HEK293 (cell line): ENCODE data around the gene MZT2A.
"Not testable (repeated sequence)": the region's sequence is repeated elsewhere in the genome, so short reads cannot be mapped to it uniquely, and the experiment has no call there.

Experiments
- CTCF ChIA-PET: fragments of 350-600 bp; formaldehyde crosslinking; extraction: SDS; loops from one replicate; lab custom pipeline; 2021; ENCODE audit warnings: antibody characterized with exemption; lab: Yijun Ruan, JAX
- POLR2A ChIA-PET: fragments of 300-600 bp; formaldehyde crosslinking; extraction: SDS; loops from one replicate; lab custom pipeline; 2020; ENCODE audit warnings: antibody characterized with exemption, inconsistent platforms; lab: Yijun Ruan, JAX
- H3K27ac ChIP-seq: fragments of 200-500 bp; sonication (Bioruptor generic); 2 replicates; pipeline ENCODE4 v1.5.1; 2014; ENCODE audit warnings: low read depth, low read length, control low read depth, inconsistent platforms; ENCODE audit errors: extremely low read depth
- H3K36me3 ChIP-seq, 2 experiments: fragments of 200-500 bp in 1 of 2; sonication (Bioruptor generic) in 1 of 2; 1 replicate in 1 of 2; 2 replicates in 1 of 2; pipeline ENCODE4 v1.5.1; 2014 to 2017; ENCODE audit warnings: inconsistent platforms in 2 of 2, low read length in 2 of 2; ENCODE audit not compliant: control insufficient read depth in 2 of 2, insufficient read depth in 1 of 2
- H3K4me1 ChIP-seq: fragments of 200-500 bp; sonication (Bioruptor generic); 2 replicates; pipeline ENCODE4 v1.5.1; 2014; ENCODE audit warnings: mild to moderate bottlenecking, low read length, inconsistent platforms; ENCODE audit not compliant: control insufficient read depth, insufficient read depth
- H3K4me3 ChIP-seq: 2 replicates; pipeline ENCODE4 v1.5.1; 2011; ENCODE audit warnings: low read depth, mild to moderate bottlenecking, control low read depth, low read length, moderate library complexity
- H3K9me3 ChIP-seq: fragments of 200-500 bp; sonication (Bioruptor generic); 2 replicates; pipeline ENCODE4 v1.5.1; 2014; ENCODE audit warnings: low read depth, low read length, inconsistent platforms; ENCODE audit not compliant: control insufficient read depth, insufficient read depth
- HOXD13 ChIP-seq: sonication (generic); formaldehyde crosslinking; IDR thresholded peaks from 2 replicates; pipeline ENCODE4 v1.8.0; 2022; ENCODE audit warnings: missing genetic modification reagents, borderline replicate concordance
- MZF1 ChIP-seq: fragments of 450-650 bp; formaldehyde crosslinking; IDR thresholded peaks from 2 replicates; pipeline ENCODE4 v1.5.1; 2017; ENCODE audit warnings: missing biosample characterization, missing genetic modification characterization, borderline replicate concordance
- OVOL3 ChIP-seq: fragments of 450-650 bp; formaldehyde crosslinking; IDR thresholded peaks from 2 replicates; pipeline ENCODE4 v1.5.1; 2016; ENCODE audit warnings: missing biosample characterization, missing genetic modification characterization
- REPIN1 ChIP-seq: fragments of 450-650 bp; formaldehyde crosslinking; IDR thresholded peaks from 2 replicates; pipeline ENCODE4 v1.5.1; 2017; ENCODE audit warnings: missing biosample characterization, missing genetic modification characterization, low read depth
- ZBTB8A ChIP-seq: fragments of 450-650 bp; formaldehyde crosslinking; IDR thresholded peaks from 2 replicates; pipeline ENCODE4 v1.5.1; 2016; ENCODE audit warnings: missing biosample characterization, missing genetic modification characterization
- ZFHX2 ChIP-seq: fragments of 450-650 bp; formaldehyde crosslinking; conservative IDR thresholded peaks from 2 replicates; pipeline ENCODE4 v1.5.1; 2016; ENCODE audit warnings: missing biosample characterization, missing genetic modification characterization
- ZFP3 ChIP-seq: fragments of 450-650 bp; formaldehyde crosslinking; IDR thresholded peaks from 2 replicates; pipeline ENCODE4 v1.5.1; 2016; ENCODE audit warnings: low read depth, missing biosample characterization, missing genetic modification characterization
- ZNF112 ChIP-seq: fragments of 450-650 bp; formaldehyde crosslinking; IDR thresholded peaks from 2 replicates; pipeline ENCODE4 v1.5.0; 2017; ENCODE audit warnings: missing biosample characterization, missing genetic modification characterization
- ZNF169 ChIP-seq: fragments of 450-650 bp; formaldehyde crosslinking; IDR thresholded peaks from 2 replicates; pipeline ENCODE4 v1.5.1; 2016; ENCODE audit warnings: missing biosample characterization, missing genetic modification characterization
- ZNF335 ChIP-seq: fragments of 450-650 bp; formaldehyde crosslinking; conservative IDR thresholded peaks from 2 replicates; pipeline ENCODE4 v1.5.1; 2016; ENCODE audit warnings: missing biosample characterization, missing genetic modification characterization
- ZNF658 ChIP-seq: fragments of 450-650 bp; formaldehyde crosslinking; IDR thresholded peaks from 2 replicates; pipeline ENCODE4; 2016; ENCODE audit warnings: missing biosample characterization, missing genetic modification characterization
- ZNF707 ChIP-seq: fragments of 450-650 bp; formaldehyde crosslinking; IDR thresholded peaks from 2 replicates; pipeline ENCODE4 v1.5.1; 2016; ENCODE audit warnings: missing biosample characterization, missing genetic modification characterization
- ZNF791 ChIP-seq: fragments of 450-650 bp; formaldehyde crosslinking; IDR thresholded peaks from 2 replicates; pipeline ENCODE4 v1.5.1; 2016; ENCODE audit warnings: missing biosample characterization, missing genetic modification characterization
- TF ChIP-seq, protein P1 (sequence below): fragments of 450-650 bp; formaldehyde crosslinking; IDR thresholded peaks from 2 replicates; pipeline ENCODE4 v1.5.1; 2016; ENCODE audit warnings: missing biosample characterization, missing genetic modification characterization, borderline replicate concordance
- TF ChIP-seq, protein P2 (sequence below): fragments of 450-650 bp; formaldehyde crosslinking; IDR thresholded peaks from 2 replicates; pipeline ENCODE4 v1.5.1; 2016; ENCODE audit warnings: missing biosample characterization, missing genetic modification characterization
- TF ChIP-seq, protein P3 (sequence below): fragments of 450-650 bp; formaldehyde crosslinking; IDR thresholded peaks from 2 replicates; pipeline ENCODE4 v1.5.1; 2016; ENCODE audit warnings: missing biosample characterization, missing genetic modification characterization
- TF ChIP-seq, protein P4 (sequence below): fragments of 450-650 bp; formaldehyde crosslinking; IDR thresholded peaks from 2 replicates; pipeline ENCODE4 v1.5.1; 2016; ENCODE audit warnings: missing biosample characterization, missing genetic modification characterization
- TF ChIP-seq, protein P5 (sequence below): fragments of 450-650 bp; formaldehyde crosslinking; IDR thresholded peaks from 2 replicates; pipeline ENCODE4 v1.5.1; 2016; ENCODE audit warnings: missing biosample characterization, missing genetic modification characterization
- TF ChIP-seq, protein P6 (sequence below): fragments of 450-650 bp; formaldehyde crosslinking; IDR thresholded peaks from 2 replicates; pipeline ENCODE4 v1.5.1; 2016; ENCODE audit warnings: missing biosample characterization, missing genetic modification characterization

Gene MZT2A

DNA sequence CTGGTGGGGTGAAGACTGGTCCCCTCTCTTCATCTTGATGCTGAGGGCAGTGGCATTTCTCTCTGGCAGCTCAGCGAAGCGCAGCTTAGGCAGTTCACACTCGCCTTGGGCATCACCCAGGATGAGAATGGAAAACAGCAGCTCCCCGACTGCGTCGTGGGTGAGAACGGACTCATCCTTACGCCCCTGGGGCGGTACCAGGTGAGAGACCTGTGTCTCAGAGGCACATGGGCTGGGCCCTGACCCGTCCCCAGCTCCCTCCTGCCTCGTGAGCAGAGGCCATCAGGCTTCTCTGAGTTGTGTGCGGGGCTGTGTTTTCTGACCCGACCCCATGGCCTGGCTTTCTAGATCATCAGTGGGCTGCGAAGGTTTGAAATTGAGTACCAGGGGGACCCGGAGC lies 27.3 kb upstream of the MZT2A start (continued):
- TF ChIP-seq ZBTB8A: no peak
- TF ChIP-seq ZFP3 (tag by site-specific recombination): no peak
- TF ChIP-seq OVOL3 (tag by site-specific recombination): no peak
- TF ChIP-seq, protein P1, sequence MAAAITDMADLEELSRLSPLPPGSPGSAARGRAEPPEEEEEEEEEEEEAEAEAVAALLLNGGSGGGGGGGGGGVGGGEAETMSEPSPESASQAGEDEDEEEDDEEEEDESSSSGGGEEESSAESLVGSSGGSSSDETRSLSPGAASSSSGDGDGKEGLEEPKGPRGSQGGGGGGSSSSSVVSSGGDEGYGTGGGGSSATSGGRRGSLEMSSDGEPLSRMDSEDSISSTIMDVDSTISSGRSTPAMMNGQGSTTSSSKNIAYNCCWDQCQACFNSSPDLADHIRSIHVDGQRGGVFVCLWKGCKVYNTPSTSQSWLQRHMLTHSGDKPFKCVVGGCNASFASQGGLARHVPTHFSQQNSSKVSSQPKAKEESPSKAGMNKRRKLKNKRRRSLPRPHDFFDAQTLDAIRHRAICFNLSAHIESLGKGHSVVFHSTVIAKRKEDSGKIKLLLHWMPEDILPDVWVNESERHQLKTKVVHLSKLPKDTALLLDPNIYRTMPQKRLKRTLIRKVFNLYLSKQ (tag by site-specific recombination): no peak
- TF ChIP-seq MZF1 (tag by site-specific recombination): no peak

DNA sequence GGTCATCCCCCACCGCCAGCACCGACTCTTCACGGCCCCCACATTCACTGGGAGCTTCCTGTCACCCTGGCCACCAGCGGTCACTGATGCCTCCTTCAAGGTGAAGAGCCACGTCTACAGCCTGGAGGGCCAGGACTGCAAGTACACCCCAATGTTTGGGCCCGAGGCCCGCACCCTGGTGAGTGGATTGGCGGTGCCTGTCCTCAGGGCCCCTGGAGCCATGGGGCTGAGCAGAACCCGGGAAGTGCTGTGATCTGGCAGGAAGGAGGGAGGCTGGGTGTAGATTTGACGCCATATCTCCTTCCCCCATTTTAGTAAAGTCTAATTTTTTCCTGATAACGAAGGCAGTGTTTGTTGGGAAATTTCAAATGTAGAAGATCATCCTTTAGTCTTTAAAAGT lies 26.3 kb upstream of the MZT2A start:
- H3K9me3 ChIP-seq, H3K27ac ChIP-seq, POLR2A ChIA-PET, H3K4me3 ChIP-seq, H3K4me1 ChIP-seq: not testable (repeated sequence)
- H3K36me3 ChIP-seq: peaks cover 0 to 76% of the 10 kb centered on the region in 2 experiments; a peak in 2 of 3 replicates
- CTCF ChIA-PET: interaction anchor here (0.6 kb wide), 1 partner anchor 105 kb away, joined by 3 read pairs; no protein-coding TSS in a partner anchor

DNA sequence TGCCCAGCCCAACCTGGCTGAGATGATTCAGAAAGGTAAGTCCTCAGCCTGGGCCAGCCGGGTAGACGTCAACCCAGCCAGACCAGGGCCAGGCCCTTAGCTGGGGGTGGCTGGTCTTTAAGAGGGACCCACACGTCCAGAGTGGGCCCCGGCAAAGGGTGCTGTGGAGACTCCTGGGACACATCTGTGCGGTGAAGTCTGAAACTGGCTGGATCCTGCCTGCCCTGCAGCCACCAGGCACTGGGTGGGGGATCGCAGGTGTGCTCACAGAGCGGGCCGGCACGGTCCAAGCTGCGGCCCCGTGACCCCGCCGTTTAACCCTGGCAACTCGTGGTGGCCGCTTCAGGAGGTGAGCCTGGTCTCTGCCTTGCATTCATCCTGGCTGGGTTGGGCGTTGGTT lies 25.7 kb upstream of the MZT2A start:
- H3K9me3 ChIP-seq, CTCF ChIA-PET, H3K4me1 ChIP-seq, H3K27ac ChIP-seq, POLR2A ChIA-PET, H3K4me3 ChIP-seq: not testable (repeated sequence)
- H3K36me3 ChIP-seq: peaks cover 0 to 83% of the 10 kb centered on the region in 2 experiments; a peak in 2 of 3 replicates

DNA sequence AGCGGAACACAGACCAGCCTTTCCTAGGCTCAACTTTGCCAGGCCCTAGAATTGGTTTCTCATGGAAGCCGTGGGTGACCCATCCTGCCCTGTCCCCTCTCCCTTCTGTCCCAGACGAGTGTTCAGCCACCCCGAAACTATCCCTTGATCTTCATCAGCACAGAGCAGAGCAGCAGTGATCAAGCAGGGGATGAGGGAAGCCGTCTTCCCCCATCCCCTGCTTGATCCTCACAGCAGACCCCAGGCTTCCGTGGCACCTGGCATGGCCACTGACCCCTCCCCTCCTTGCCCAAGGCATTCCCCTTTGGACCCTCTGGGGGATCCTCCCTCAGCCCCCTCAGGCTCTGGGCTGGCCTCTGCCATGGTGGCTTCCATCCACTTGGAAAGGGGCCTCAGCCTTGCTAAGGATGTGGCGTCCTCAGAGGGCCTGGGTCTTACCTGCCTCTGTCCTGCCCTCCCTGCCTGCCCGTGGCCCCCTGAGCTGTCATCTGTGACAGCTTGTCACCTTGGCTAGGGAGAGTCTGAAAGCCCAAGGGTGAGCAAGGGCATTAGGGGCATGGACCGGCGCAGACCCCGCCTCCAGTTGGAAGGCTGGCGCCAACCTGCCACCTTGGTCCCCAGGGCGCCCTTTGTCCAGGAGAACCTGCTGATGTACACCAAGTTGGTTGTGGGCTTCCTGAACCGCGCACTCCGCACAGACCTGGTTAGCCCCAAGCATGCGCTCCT lies 25.1 kb upstream of the MZT2A start:
- POLR2A ChIA-PET: no interaction called here
- Histone ChIP-seq H3K9me3 (no peaks in the 10 kb centered on the region), H3K36me3 (peaks cover 0 to 89% of the 10 kb centered on the region in 2 experiments; a peak in 2 of 3 replicates), H3K4me1 (no peaks in the 10 kb centered on the region), H3K27ac (no peak overlapping the region), H3K4me3 (no peak overlapping the region)
- CTCF ChIA-PET: interaction anchor here (0.6 kb wide), 1 partner anchor 169 kb away, joined by 3 read pairs; no protein-coding TSS in a partner anchor
- TF ChIP-seq, protein P2, sequence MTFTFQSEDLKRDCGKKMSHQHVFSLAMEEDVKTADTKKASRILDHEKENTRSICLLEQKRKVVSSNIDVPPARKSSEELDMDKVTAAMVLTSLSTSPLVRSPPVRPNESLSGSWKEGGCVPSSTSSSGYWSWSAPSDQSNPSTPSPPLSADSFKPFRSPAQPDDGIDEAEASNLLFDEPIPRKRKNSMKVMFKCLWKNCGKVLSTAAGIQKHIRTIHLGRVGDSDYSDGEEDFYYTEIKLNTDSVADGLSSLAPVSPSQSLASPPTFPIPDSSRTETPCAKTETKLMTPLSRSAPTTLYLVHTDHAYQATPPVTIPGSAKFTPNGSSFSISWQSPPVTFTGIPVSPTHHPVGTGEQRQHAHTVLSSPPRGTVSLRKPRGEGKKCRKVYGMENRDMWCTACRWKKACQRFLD: no peak
- TF ChIP-seq HOXD13 (CRISPR knock-in tag) (no peak), ZNF169 (tag by site-specific recombination) (no peak), ZNF707 (tag by site-specific recombination) (no peak), ZNF335 (tag by site-specific recombination) (no peak), ZFHX2 (no peak), ZNF791 (tag by site-specific recombination) (no peak), ZNF658 (tag by site-specific recombination) (no peak), REPIN1 (tag by site-specific recombination) (no peak), ZNF112 (tag by site-specific recombination) (no peak)
- TF ChIP-seq, protein P3, sequence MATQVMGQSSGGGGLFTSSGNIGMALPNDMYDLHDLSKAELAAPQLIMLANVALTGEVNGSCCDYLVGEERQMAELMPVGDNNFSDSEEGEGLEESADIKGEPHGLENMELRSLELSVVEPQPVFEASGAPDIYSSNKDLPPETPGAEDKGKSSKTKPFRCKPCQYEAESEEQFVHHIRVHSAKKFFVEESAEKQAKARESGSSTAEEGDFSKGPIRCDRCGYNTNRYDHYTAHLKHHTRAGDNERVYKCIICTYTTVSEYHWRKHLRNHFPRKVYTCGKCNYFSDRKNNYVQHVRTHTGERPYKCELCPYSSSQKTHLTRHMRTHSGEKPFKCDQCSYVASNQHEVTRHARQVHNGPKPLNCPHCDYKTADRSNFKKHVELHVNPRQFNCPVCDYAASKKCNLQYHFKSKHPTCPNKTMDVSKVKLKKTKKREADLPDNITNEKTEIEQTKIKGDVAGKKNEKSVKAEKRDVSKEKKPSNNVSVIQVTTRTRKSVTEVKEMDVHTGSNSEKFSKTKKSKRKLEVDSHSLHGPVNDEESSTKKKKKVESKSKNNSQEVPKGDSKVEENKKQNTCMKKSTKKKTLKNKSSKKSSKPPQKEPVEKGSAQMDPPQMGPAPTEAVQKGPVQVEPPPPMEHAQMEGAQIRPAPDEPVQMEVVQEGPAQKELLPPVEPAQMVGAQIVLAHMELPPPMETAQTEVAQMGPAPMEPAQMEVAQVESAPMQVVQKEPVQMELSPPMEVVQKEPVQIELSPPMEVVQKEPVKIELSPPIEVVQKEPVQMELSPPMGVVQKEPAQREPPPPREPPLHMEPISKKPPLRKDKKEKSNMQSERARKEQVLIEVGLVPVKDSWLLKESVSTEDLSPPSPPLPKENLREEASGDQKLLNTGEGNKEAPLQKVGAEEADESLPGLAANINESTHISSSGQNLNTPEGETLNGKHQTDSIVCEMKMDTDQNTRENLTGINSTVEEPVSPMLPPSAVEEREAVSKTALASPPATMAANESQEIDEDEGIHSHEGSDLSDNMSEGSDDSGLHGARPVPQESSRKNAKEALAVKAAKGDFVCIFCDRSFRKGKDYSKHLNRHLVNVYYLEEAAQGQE (tag by site-specific recombination): no peak
- TF ChIP-seq, protein P4, sequence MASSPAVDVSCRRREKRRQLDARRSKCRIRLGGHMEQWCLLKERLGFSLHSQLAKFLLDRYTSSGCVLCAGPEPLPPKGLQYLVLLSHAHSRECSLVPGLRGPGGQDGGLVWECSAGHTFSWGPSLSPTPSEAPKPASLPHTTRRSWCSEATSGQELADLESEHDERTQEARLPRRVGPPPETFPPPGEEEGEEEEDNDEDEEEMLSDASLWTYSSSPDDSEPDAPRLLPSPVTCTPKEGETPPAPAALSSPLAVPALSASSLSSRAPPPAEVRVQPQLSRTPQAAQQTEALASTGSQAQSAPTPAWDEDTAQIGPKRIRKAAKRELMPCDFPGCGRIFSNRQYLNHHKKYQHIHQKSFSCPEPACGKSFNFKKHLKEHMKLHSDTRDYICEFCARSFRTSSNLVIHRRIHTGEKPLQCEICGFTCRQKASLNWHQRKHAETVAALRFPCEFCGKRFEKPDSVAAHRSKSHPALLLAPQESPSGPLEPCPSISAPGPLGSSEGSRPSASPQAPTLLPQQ: no peak
- TF ChIP-seq, protein P5, sequence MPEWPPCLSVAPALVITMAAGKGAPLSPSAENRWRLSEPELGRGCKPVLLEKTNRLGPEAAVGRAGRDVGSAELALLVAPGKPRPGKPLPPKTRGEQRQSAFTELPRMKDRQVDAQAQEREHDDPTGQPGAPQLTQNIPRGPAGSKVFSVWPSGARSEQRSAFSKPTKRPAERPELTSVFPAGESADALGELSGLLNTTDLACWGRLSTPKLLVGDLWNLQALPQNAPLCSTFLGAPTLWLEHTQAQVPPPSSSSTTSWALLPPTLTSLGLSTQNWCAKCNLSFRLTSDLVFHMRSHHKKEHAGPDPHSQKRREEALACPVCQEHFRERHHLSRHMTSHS (tag by site-specific recombination): no peak
- TF ChIP-seq, protein P6, sequence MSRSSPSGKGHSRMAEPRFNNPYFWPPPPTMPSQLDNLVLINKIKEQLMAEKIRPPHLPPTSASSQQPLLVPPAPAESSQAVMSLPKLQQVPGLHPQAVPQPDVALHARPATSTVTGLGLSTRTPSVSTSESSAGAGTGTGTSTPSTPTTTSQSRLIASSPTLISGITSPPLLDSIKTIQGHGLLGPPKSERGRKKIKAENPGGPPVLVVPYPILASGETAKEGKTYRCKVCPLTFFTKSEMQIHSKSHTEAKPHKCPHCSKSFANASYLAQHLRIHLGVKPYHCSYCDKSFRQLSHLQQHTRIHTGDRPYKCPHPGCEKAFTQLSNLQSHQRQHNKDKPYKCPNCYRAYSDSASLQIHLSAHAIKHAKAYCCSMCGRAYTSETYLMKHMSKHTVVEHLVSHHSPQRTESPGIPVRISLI (tag by site-specific recombination): no peak
